Fibroblast of skin of left quadriceps (primary cell): ENCODE measurements around the gene GLYR1.

Source experiments
- DNase-seq, 2 experiments: peaks; one replicate each; pipeline ENCODE4 v3.0.0-alpha.2; 2013; ENCODE audit warnings: low read depth in 2 of 2

GLYR1 gene

DNA sequence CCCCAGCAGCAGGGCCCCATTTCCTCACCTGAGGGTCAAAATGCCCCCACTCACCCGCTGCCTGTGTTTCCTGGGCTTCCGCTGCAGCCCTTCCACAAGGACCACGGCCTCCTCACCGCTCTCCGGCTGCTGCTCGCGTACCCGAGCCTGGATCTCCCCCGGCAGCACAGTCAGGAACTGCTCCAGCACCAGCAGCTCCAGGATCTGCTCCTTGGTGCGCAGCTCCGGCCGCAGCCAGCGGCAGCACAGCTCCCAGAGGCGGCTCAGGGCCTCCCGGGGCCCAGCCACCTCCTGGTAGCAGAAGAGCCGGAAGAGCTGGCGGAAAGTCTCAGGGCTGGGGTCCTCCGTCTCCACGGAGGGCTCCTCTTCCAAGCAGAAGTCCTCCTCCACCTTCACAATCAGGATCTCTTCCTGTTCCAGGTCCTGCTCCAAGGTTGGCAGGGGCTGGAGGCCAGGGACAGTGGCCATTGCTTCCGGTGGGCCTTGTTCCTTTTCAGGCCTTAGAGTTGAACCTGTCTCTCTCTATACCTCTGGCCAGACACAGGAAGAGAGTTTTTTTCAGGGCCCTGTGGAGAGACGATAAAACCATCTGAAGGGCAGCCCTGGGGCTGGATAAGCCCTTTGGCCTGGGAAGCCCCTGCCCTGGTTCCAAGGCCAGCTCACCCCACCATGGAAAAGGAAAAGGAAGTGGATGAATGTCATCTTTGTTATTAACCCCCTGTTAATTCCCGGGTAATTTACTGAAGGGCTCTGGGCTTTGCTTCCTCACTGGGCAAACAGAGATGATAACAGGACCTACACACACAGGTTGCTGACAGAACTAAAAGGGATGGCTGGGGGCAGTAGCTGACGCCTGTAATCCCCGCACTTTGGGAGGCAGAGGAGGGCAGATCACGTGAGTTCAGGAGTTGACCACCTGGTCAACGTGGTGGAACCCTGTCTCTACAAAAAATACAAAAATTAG, 81.3 kb downstream of the GLYR1 start:
- DNase-seq: no peak

DNA sequence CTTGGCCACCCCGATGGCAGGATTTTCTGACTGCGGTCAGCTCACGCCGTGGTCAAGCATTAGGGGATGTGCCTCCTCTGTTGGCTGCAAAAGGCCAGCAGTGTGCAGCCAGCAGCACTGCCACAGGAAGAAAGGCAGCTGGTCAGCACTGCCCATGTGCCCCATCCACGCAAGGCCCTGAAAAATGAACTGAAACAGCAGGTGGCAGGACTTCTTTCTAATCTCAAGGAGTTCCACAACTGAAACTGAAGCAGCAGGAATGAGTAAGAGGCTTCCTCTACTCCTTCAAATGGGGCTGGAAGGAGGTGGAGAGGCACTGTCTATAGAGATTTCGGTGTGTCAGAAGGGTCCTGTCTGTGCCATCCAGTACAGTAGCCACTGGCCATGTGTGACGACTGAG, 83.3 kb downstream of the GLYR1 start:
- no peak for DNase-seq

DNA sequence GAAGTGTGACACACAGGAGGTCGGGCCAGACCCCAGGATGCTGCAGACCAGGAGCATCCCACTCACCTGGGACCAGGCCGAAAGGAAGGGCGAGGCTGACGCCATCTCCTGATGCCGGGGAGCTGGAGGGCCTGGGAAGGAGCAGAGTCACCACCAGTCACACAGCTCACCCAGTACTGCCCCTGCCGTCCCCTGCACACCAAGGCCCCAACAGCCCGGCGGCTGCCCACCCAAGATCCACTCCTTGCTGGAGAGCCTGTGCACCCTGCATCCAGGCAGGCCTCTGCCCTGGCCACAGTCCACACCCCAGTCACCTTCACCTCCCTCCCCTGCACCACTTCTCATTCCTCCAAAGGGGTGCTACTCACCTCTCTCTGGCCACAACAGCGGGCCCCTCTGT, 84.9 kb downstream of the GLYR1 start:
- no peak for DNase-seq

DNA sequence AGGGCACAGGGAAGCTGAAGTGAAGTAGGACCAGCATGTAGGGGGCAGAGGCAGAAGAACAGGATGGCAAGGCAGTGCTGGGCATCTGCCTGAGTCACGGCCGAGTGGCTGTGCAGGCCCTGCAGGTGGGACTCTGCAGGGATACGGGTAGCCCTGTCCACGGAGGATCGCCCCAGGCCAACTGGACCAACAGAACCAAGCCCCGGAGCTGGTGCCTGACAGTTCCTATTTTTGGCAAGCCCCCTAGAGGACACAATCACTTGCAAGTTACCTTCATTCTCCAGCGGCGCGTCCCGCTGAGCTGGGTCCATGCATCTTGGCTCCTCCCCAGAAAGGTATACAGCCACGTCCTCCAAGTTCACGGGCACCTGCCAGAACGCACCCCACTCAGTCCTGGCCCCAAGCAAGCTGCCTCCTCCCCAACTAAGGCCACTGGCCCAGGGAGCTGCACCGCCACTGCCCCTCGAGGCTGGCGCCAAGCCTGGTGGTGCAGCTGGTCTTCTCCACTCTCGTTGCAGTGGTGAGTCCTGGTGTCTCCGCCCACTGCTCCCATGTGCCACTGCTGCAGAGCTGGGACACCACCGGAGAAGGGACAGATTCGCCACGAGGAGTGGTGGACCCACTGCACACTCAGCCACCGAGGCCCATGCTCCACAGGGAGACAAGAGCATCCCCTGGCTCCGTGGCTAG, 86.7 kb downstream of the GLYR1 start:
- no peak for DNase-seq

DNA sequence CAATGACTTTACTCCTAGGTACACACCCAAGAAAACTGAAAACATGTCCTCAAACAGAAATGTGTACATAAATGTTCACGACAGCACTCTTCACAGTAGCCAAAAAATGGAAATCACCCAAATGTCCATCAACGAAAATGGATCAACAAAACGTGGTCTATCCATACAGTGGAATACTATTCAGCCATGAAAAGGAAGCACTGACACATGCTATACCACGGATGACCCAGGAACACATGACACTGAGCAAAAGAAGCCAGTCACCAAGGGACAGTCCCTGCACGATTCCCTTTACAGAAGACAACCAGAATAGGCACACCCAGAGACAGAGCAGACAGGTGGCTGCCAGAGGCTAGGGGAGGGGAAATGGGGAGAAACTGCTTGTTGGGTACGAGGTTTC, 91.4 kb downstream of the GLYR1 start:
- no peak for DNase-seq

DNA sequence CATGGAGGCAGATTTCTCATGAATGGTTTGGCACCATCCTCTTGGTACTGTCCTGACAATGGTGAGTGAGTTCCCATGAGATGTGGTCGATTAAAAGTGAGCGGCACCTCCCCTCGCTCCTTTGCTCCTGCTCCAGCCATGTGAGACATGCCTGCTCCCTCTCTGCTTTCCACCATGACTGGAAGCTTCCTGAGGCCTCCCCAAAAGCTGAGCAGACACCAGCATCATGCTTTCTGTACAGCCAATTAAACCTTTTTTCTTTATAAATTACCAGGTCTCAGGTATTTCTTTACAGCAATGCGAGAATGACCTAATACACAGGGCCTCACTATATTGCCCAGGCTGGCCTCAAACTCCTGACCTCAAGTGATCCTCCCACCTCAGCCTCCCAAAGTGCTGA, 92.2 kb downstream of the GLYR1 start:
- DNase-seq: no peak

DNA sequence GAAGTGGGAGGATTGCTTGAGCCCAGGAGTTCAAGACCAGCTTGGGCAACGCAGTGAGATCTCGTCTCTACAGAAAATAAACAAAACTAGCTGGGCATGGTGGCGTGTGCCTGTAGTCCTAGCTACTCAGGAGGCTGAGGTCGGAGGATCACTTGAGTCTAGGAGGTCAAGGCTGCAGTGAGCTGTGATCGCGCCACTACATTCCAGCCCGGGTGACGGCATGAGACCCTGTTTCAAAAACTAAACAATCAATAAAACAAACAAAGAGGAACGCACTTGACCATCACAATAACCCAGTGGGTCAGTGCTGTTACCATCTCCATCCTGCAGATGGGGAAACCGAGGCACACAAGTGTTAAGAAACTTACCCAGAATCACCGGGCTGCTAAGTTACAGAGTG, 93.9 kb downstream of the GLYR1 start:
- no peak for DNase-seq
